Measurements from ENCODE around the gene CALN1. TPM values are rescaled to one million over a fixed set of nuclear protein-coding genes. Genes with fewer than 3 reads are reported as not detected.

Gene CALN1
- total and polyA plus RNA-seq, 9 of the 15 experiments (the other 6 are each of a cell fraction or from before 2014, with no cell fraction given) = 1.4 to 7.5 (median 3.3) TPM

DNA sequence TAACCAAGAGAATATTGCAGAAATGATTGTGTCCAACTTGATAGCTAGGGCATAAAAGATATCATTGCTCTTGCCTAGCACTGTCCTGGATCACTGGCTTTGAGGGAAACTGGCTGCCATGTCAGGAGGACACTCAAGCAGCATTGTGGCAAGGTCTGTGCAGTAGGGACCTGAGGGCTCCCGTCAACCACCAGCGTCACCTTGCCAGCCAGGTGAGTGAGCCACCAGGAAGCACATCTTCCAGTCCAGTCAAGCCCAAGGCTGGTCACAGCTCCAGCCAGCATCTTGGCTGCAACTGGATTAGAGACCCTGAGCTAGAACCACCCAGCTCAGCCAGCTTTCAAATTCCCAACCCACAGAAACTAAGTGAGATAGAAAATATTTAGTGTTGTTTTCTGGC lies 392.7 kb downstream of the CALN1 start:
- Histone ChIP-seq H3K4me3 (no peak overlapping the region), H3K4me2 (ENCODE audit: insufficient read depth, low read length) (no peak overlapping the region), H4K20me1 (replicated peaks; ENCODE audit: control insufficient read depth, insufficient read depth, low read length) (no peaks in the 10 kb centered on the region), H3K9me3 (replicated peaks; ENCODE audit: control insufficient read depth, insufficient read depth, low read depth, low read length) (no peaks in the 10 kb centered on the region), H3K27me3 (ENCODE audit: control insufficient read depth in 2 of 2, insufficient read depth in 2 of 2, low read length in 2 of 2) (no peaks in the 10 kb centered on the region), H3K36me3 (ENCODE audit: control insufficient read depth, insufficient read depth, low read length) (no peaks in the 10 kb centered on the region), H3K4me1 (replicated peaks in 1 of 2; ENCODE audit: control insufficient read depth in 2 of 2, insufficient read depth in 2 of 2, low read length in 2 of 2) (no peaks in the 10 kb centered on the region), H3K79me2 (ENCODE audit: control insufficient read depth, insufficient read depth, low read length) (no peaks in the 10 kb centered on the region), H3K9ac (ENCODE audit: insufficient read depth in 1 of 2, low read depth in 2 of 2, low read length in 2 of 2) (no peak overlapping the region), H3K9me1 (ENCODE audit: control insufficient read depth, insufficient read depth, low read length) (no peaks in the 10 kb centered on the region), H2AFZ (ENCODE audit: low read depth, low read length) (no peak overlapping the region), H3K27ac (ENCODE audit: extremely low read depth, low read depth, low read length) (no peak overlapping the region)
- WGBS (ENCODE audit: insufficient coverage, low coverage, missing lambda C conversion rate) = 17% methylated on average over 2 of the region's 2 CpGs
- no peak for DNase-seq (ENCODE audit: extremely low read depth in 1 of 4, low spot score in 3 of 4)
- ATAC-seq = no peak
- intact Hi-C loops (cut with micrococcal nuclease) = no loop called here
- POLR2A ChIA-PET = interaction anchor here (1.2 kb wide), 1 partner anchor 10 kb away, joined by 3 read pairs; no protein-coding TSS in a partner anchor
- TF ChIP-seq FOXJ3 (CRISPR knock-in tag; IDR thresholded peaks at IDR 0.05) (no peak), CHD4 (IDR thresholded peaks at IDR 0.05; ENCODE audit: insufficient read depth, insufficient replicate concordance, low read depth, low read length, poor library complexity, severe bottlenecking) (no peak), BMI1 (IDR thresholded peaks at IDR 0.05; ENCODE audit: low read length) (no peak), SP1 (CRISPR knock-in tag; IDR thresholded peaks at IDR 0.05) (no peak), MAFK (IDR thresholded peaks at IDR 0.05; ENCODE audit: low read length) (no peak), ETV6 (IDR thresholded peaks at IDR 0.05; ENCODE audit: borderline replicate concordance in 1 of 2, low read depth in 2 of 2, low read length in 1 of 2) (no peak), ETV6 (CRISPR knock-in tag; IDR thresholded peaks at IDR 0.05; ENCODE audit: borderline replicate concordance) (no peak), JUNB (CRISPR knock-in tag; conservative IDR thresholded peaks at IDR 0.05) (no peak), SUPT5H (IDR thresholded peaks at IDR 0.05) (no peak)
- TF ChIP-seq, protein P1, sequence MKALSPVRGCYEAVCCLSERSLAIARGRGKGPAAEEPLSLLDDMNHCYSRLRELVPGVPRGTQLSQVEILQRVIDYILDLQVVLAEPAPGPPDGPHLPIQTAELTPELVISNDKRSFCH (CRISPR knock-in tag; IDR thresholded peaks at IDR 0.05) = no peak
- TF ChIP-seq, protein P1 (tag; IDR thresholded peaks at IDR 0.05) = no peak
- TF ChIP-seq, protein P2, sequence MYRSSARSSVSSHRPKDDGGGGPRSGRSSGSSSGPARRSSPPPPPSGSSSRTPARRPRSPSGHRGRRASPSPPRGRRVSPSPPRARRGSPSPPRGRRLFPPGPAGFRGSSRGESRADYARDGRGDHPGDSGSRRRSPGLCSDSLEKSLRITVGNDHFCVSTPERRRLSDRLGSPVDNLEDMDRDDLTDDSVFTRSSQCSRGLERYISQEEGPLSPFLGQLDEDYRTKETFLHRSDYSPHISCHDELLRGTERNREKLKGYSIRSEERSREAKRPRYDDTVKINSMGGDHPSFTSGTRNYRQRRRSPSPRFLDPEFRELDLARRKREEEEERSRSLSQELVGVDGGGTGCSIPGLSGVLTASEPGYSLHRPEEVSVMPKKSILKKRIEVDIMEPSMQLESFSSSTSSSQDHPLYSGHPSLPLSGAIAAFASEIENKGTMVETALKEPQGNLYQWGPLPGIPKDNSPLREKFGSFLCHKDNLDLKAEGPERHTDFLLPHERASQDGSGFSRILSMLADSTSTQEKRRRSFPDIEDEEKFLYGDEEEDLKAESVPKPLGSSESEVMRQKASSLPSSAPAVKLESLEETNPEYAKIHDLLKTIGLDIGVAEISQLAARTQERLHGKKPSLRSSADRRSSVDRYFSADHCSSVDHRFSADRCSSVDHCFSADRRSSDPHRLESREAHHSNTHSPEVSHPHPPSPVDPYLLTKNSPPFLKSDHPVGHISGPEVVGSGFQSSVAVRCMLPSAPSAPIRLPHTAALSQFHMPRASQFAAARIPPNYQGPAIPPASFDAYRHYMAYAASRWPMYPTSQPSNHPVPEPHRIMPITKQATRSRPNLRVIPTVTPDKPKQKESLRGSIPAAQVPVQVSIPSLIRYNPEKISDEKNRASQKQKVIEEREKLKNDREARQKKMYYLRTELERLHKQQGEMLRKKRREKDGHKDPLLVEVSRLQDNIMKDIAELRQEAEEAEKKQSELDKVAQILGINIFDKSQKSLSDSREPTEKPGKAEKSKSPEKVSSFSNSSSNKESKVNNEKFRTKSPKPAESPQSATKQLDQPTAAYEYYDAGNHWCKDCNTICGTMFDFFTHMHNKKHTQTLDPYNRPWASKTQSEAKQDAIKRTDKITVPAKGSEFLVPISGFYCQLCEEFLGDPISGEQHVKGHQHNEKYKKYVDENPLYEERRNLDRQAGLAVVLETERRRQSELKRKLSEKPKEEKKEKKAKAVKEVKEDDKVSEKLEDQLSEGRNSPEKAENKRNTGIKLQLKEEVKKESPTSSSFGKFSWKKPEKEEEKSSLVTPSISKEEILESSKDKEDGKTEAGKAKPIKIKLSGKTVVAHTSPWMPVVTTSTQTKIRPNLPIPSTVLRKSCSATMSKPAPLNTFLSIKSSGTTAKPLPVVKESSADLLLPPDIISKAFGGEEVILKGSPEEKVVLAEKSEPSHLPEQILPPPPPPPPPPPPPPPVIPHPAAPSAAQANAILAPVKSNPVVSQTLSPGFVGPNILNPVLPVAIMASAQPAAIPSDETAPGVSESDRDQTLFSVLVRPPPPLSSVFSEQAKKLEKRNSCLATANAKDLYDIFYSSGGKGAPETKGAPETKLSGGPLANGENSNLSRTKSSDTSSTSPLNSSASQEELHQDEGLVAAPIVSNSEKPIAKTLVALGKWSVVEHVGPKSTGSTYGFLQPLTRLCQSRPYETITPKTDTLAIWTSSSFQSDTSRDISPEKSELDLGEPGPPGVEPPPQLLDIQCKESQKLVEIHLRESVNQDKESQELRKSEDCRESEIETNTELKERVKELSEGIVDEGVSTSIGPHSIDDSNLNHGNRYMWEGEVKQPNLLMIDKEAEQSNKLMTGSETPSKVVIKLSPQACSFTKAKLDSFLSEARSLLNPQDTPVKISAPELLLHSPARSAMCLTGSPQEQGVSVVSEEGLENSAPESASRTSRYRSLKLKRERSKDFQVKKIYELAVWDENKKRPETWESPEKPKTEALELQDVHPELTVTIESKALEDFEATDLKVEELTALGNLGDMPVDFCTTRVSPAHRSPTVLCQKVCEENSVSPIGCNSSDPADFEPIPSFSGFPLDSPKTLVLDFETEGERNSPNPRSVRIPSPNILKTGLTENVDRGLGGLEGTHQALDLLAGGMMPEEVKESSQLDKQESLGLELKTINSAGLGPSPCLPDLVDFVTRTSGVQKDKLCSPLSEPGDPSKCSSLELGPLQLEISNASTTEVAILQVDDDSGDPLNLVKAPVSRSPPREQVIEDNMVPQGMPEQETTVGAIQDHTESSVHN (IDR thresholded peaks at IDR 0.05; ENCODE audit: borderline replicate concordance in 1 of 2, low read depth in 1 of 2) = no peak
- no TSS peak for BruUV-seq (replicated peaks)
- CTCF ChIA-PET (ENCODE audit: low intra/inter-chr PET ratio) = no interaction called here
- no peak for FAIRE-seq
- in situ Hi-C loops (cut with MboI) = no loop called here
